NB4 (cell line): ENCODE results near the gene ZC2HC1B.

Source experiments
- CTCF ChIP-seq: IDR thresholded peaks from one replicate; pipeline ENCODE4 v1.5.1; 2012; ENCODE audit warnings: low read depth, low read length
- POLR2A ChIP-seq: IDR thresholded peaks from 2 replicates; pipeline ENCODE4 v1.6.1; 2011; ENCODE audit warnings: mild to moderate bottlenecking; ENCODE audit not compliant: insufficient read length; ENCODE audit errors: extremely low read depth

DNA sequence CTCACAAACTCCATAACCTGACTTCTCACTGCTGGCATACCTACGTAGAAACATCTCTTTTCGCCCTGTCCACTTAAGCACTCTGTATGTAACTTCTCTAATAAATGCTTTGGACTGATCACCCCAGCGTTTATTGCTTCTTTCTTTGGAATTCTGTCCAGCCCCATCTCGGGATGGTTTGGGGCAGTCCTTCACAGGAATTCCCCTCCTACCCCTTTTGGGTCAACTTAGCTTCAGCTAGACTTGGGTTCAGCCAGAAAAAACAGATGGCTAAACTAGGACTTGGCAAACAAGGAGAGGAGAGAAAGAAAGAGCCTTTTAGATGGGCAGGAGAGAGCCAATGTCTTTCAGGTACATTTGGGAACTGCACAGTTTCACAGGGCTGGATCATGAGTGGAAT is 25.1 kb upstream of the ZC2HC1B start:
- no peak for TF ChIP-seq CTCF
- TF ChIP-seq POLR2A: no peak
